IPS-20b (cell line): ENCODE data around the gene FAM131C.

ENCODE experiments used
- H3K27ac ChIP-seq: one replicate; pipeline ENCODE4 v1.5.1; 2013; ENCODE audit warnings: low read length
- H3K27me3 ChIP-seq: 2 replicates; pipeline ENCODE4 v1.6.1; 2013; ENCODE audit warnings: mild to moderate bottlenecking, low read length, inconsistent platforms; ENCODE audit not compliant: insufficient read depth
- H3K36me3 ChIP-seq: 2 replicates; pipeline ENCODE4 v1.6.1; 2013; ENCODE audit warnings: low read depth, mild to moderate bottlenecking, inconsistent platforms, low read length, moderate library complexity; ENCODE audit not compliant: insufficient read depth
- H3K4me1 ChIP-seq: 2 replicates; pipeline ENCODE4 v1.6.1; 2013; ENCODE audit warnings: mild to moderate bottlenecking, control low read depth, inconsistent platforms, low read length, moderate library complexity; ENCODE audit not compliant: insufficient read depth
- H3K4me3 ChIP-seq: 2 replicates; pipeline ENCODE4 v1.5.1; 2013; ENCODE audit warnings: mild to moderate bottlenecking, low read length, inconsistent platforms
- H3K9ac ChIP-seq: 2 replicates; pipeline ENCODE4 v1.6.1; 2013; ENCODE audit warnings: low read depth, mild to moderate bottlenecking, inconsistent platforms, low read length, moderate library complexity
- H3K9me3 ChIP-seq: 2 replicates; pipeline ENCODE4 v1.6.1; 2013; ENCODE audit warnings: mild to moderate bottlenecking, low read depth, low read length, inconsistent platforms; ENCODE audit not compliant: insufficient read depth

FAM131C gene

GRCh38 chr1:16015960-16016901 is 57.2 kb downstream of the FAM131C start:
- H3K4me1 ChIP-seq = peaks cover 12% of the 10 kb centered on the region; the same call in 1 of the 2 replicates
- H3K27ac ChIP-seq = no peak overlapping the region
- H3K36me3 ChIP-seq = no peaks in the 10 kb centered on the region
- H3K9ac ChIP-seq = no peak overlapping the region
- H3K9me3 ChIP-seq = no peaks in the 10 kb centered on the region
- H3K4me3 ChIP-seq = no peak overlapping the region
- peaks cover 2% of the 10 kb centered on the region; the same call in 1 of the 2 replicates for H3K27me3 ChIP-seq

- Histone ChIP-seq H3K4me1 (peaks cover 12% of the 10 kb centered on the region; the same call in 1 of the 2 replicates), H3K4me3 (no peak overlapping the region), H3K9me3 (no peaks in the 10 kb centered on the region), H3K36me3 (no peaks in the 10 kb centered on the region), H3K27me3 (no peaks in the 10 kb centered on the region), H3K27ac (no peak overlapping the region), H3K9ac (no peak overlapping the region)
These were observed 58.0 kb downstream of the FAM131C start for GRCh38 chr1:16015491-16015890.

- no peak overlapping the region for H3K27ac ChIP-seq
- no peak overlapping the region for H3K4me3 ChIP-seq
- no peaks in the 10 kb centered on the region for H3K27me3 ChIP-seq
- no peaks in the 10 kb centered on the region for H3K9me3 ChIP-seq
- H3K4me1 ChIP-seq = peaks cover 12% of the 10 kb centered on the region; the same call in 1 of the 2 replicates
- no peaks in the 10 kb centered on the region for H3K36me3 ChIP-seq
- H3K9ac ChIP-seq = no peak overlapping the region
These were observed 58.7 kb downstream of the FAM131C start for GRCh38 chr1:16014509-16015482.

- Histone ChIP-seq H3K27me3 (no peaks in the 10 kb centered on the region), H3K27ac (peak overlapping the region; percentile 38), H3K36me3 (no peaks in the 10 kb centered on the region), H3K4me1 (peaks cover 12% of the 10 kb centered on the region; the same call in 1 of the 2 replicates), H3K9ac (peak overlapping the region; percentile 76; the same call in 1 of the 2 replicates), H3K4me3 (peak overlapping the region; percentile 69; the same call in 1 of the 2 replicates), H3K9me3 (no peaks in the 10 kb centered on the region)
These were observed 59.6 kb downstream of the FAM131C start for GRCh38 chr1:16013908-16014258.

- Histone ChIP-seq H3K4me3 (peak overlapping the region; percentile 69), H3K9ac (peak overlapping the region; percentile 76; the same call in 1 of the 2 replicates)
These were observed 60.1 kb downstream of the FAM131C start for GRCh38 chr1:16013220-16013907.

GRCh38 chr1:16012590-16013219 is 60.7 kb downstream of the FAM131C start:
- peak overlapping the region; percentile 69 for H3K4me3 ChIP-seq
- peaks cover 12% of the 10 kb centered on the region; the same call in 1 of the 2 replicates for H3K4me1 ChIP-seq

More at GRCh38 chr1:16013220-16013907, 60.1 kb downstream of the FAM131C start:
- H3K27me3 ChIP-seq = no peaks in the 10 kb centered on the region
- H3K36me3 ChIP-seq = no peaks in the 10 kb centered on the region
- H3K27ac ChIP-seq = peak overlapping the region; percentile 38
- H3K9me3 ChIP-seq = no peaks in the 10 kb centered on the region
- H3K4me1 ChIP-seq = peaks cover 12% of the 10 kb centered on the region; the same call in 1 of the 2 replicates

GRCh38 chr1:16011936-16012589 is 61.4 kb downstream of the FAM131C start:
- Histone ChIP-seq H3K9me3 (no peaks in the 10 kb centered on the region), H3K9ac (peak overlapping the region; percentile 76; the same call in 1 of the 2 replicates), H3K4me3 (peak overlapping the region; percentile 69; the same call in 1 of the 2 replicates), H3K27ac (peak overlapping the region; percentile 38), H3K4me1 (peaks cover 9% of the 10 kb centered on the region; the same call in 1 of the 2 replicates), H3K36me3 (no peaks in the 10 kb centered on the region), H3K27me3 (no peaks in the 10 kb centered on the region)

More at GRCh38 chr1:16012590-16013219, 60.7 kb downstream of the FAM131C start:
- Histone ChIP-seq H3K9ac (peak overlapping the region; percentile 76; the same call in 1 of the 2 replicates), H3K27me3 (no peaks in the 10 kb centered on the region), H3K36me3 (no peaks in the 10 kb centered on the region), H3K27ac (peak overlapping the region; percentile 38), H3K9me3 (no peaks in the 10 kb centered on the region)

GRCh38 chr1:16010837-16011236 is 62.6 kb downstream of the FAM131C start:
- Histone ChIP-seq H3K9me3 (no peaks in the 10 kb centered on the region), H3K4me3 (no peak overlapping the region), H3K27me3 (no peaks in the 10 kb centered on the region; the same call in 1 of the 2 replicates), H3K27ac (no peak overlapping the region), H3K36me3 (no peaks in the 10 kb centered on the region), H3K4me1 (peaks cover 9% of the 10 kb centered on the region; the same call in 1 of the 2 replicates), H3K9ac (no peak overlapping the region)

- Histone ChIP-seq H3K4me3 (no peak overlapping the region), H3K9me3 (no peaks in the 10 kb centered on the region), H3K4me1 (peaks cover 9% of the 10 kb centered on the region; the same call in 1 of the 2 replicates), H3K9ac (no peak overlapping the region), H3K27ac (no peak overlapping the region), H3K27me3 (no peaks in the 10 kb centered on the region; the same call in 1 of the 2 replicates), H3K36me3 (no peaks in the 10 kb centered on the region)
These were observed 63.8 kb downstream of the FAM131C start for GRCh38 chr1:16009678-16010077.

- Histone ChIP-seq H3K27ac (no peak overlapping the region), H3K9me3 (no peaks in the 10 kb centered on the region), H3K27me3 (no peaks in the 10 kb centered on the region; the same call in 1 of the 2 replicates), H3K36me3 (no peaks in the 10 kb centered on the region), H3K4me1 (peaks cover 9% of the 10 kb centered on the region; the same call in 1 of the 2 replicates), H3K4me3 (no peak overlapping the region), H3K9ac (no peak overlapping the region)
These were observed 64.4 kb downstream of the FAM131C start for GRCh38 chr1:16009030-16009460.
